Neural crest cell (in vitro differentiated cells): ENCODE data around the gene FAM118A. TPM values are rescaled to one million over a fixed set of nuclear protein-coding genes. Genes with fewer than 3 reads are reported as not detected.
"Not testable (repeated sequence)": the region's sequence is repeated elsewhere in the genome, so short reads cannot be mapped to it uniquely, and the experiment has no call there.

Source experiments
- DNase-seq: peaks from one replicate; pipeline ENCODE4 v3.0.0; 2021; ENCODE audit warnings: low read depth, mixed read lengths, low spot score
- H3K27ac Mint-ChIP-seq: one replicate; pipeline ENCODE4 v1.8.0; 2021; ENCODE audit warnings: mild to moderate bottlenecking, mixed read lengths; ENCODE audit not compliant: unreplicated experiment
- H3K27me3 Mint-ChIP-seq: 2 replicates; pipeline ENCODE4 v1.8.0; 2021; ENCODE audit warnings: low read depth, mild to moderate bottlenecking, mixed read lengths
- H3K36me3 Mint-ChIP-seq: 2 replicates; pipeline ENCODE4 v1.8.0; 2021; ENCODE audit warnings: low read depth, mild to moderate bottlenecking, mixed read lengths
- H3K4me1 Mint-ChIP-seq: 2 replicates; pipeline ENCODE4 v1.8.0; 2021; ENCODE audit warnings: mixed read lengths
- H3K4me3 Mint-ChIP-seq: one replicate; pipeline ENCODE4 v1.8.0; 2021; ENCODE audit warnings: mild to moderate bottlenecking, mixed read lengths
- H3K9me3 Mint-ChIP-seq: 2 replicates; pipeline ENCODE4 v1.8.0; 2021; ENCODE audit warnings: mixed read lengths
- total RNA-seq: library from RNA; stranded (reverse); gene quantifications from 2 replicates; pipeline ENCODE4 v1.2.1, GENCODE V29; 2021
- TF ChIP-seq, protein P1 (sequence below): fragments of 200-600 bp; sonication (generic); conservative IDR thresholded peaks from 2 replicates; pipeline ENCODE4 v1.5.0; 2021; ENCODE audit warnings: antibody characterized with exemption, mild to moderate bottlenecking

Gene FAM118A
- total RNA-seq, 1 donor from 2014 or later = 60.7 TPM

DNA sequence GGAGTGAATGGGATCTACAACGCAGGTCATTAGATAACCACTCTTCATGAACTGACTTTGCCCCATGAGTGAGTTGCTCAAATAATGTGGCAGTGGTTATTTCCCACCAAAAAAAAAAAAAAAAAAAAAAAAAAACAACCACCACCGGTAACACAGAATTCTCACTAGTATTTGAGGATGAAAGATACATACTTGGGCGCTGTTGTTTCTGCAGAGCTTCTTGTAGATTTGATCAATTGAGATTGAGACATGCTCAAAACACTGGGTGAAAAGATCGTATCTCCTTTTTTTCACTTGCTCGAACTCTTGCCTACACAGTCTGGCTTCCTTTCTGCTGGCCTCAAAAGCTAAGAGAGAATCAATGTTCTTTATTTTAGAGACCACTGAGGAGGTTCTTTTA, 44.1 kb downstream of the FAM118A start:
- Mint-ChIP-seq H3K27me3 (no peaks in the 10 kb centered on the region), H3K27ac (no peak overlapping the region), H3K36me3 (no peaks in the 10 kb centered on the region), H3K4me3 (no peak overlapping the region), H3K9me3 (no peaks in the 10 kb centered on the region), H3K4me1 (no peaks in the 10 kb centered on the region)
- DNase-seq = no peak
- TF ChIP-seq, protein P1, sequence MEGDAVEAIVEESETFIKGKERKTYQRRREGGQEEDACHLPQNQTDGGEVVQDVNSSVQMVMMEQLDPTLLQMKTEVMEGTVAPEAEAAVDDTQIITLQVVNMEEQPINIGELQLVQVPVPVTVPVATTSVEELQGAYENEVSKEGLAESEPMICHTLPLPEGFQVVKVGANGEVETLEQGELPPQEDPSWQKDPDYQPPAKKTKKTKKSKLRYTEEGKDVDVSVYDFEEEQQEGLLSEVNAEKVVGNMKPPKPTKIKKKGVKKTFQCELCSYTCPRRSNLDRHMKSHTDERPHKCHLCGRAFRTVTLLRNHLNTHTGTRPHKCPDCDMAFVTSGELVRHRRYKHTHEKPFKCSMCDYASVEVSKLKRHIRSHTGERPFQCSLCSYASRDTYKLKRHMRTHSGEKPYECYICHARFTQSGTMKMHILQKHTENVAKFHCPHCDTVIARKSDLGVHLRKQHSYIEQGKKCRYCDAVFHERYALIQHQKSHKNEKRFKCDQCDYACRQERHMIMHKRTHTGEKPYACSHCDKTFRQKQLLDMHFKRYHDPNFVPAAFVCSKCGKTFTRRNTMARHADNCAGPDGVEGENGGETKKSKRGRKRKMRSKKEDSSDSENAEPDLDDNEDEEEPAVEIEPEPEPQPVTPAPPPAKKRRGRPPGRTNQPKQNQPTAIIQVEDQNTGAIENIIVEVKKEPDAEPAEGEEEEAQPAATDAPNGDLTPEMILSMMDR = no peak

DNA sequence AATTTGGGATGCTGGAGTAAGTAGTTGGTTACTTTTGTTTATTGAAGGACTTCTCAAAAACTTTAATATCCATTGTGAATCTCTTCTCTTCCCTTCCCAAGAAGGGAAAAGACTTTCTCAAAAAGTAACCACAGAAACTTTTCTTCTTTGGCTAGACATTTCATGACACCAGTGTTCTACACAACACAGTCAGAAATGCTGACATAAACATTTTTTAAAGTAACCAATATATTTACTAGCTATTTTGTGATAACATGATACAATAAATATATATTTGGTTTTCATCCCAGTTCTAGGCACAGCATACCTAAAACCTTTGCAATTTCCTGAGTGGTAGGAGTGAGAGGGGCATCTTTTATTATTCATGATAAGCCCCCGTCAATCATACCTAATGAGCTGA, 47.8 kb downstream of the FAM118A start:
- TF ChIP-seq, protein P1 = no peak

DNA sequence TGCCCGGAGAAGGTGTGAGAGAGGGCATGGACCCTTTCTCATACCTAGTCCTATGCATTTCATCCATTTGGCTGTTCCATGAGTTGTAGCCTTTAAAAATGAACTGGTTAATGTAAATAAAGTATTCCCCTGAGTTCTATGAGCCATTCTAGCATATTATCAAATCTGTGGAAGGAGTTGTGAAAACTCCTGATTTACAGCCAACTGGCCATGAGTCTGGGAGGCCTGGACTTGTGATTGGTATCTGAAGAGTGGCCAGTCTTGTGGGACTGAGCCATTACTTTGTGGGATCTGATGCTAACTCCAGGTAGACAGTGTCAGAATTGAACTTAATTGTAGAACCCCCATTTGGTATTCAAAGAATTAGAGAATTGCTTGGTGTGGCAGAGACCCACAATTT, 48.4 kb downstream of the FAM118A start:
- no peak overlapping the region for H3K27ac Mint-ChIP-seq
- H3K36me3 Mint-ChIP-seq = no peaks in the 10 kb centered on the region
- H3K27me3 Mint-ChIP-seq = peaks cover 10% of the 10 kb centered on the region
- no peak overlapping the region for H3K4me3 Mint-ChIP-seq
- H3K9me3 Mint-ChIP-seq = no peaks in the 10 kb centered on the region
- no peaks in the 10 kb centered on the region for H3K4me1 Mint-ChIP-seq
- TF ChIP-seq, protein P1 = no peak
- DNase-seq = no peak

More for the DNA sequence above, 47.8 kb downstream of the FAM118A start:
- DNase-seq = no peak
- H3K4me3 Mint-ChIP-seq = no peak overlapping the region
- no peaks in the 10 kb centered on the region for H3K36me3 Mint-ChIP-seq
- peaks cover 10% of the 10 kb centered on the region for H3K27me3 Mint-ChIP-seq
- H3K27ac Mint-ChIP-seq = no peak overlapping the region
- H3K9me3 Mint-ChIP-seq = no peaks in the 10 kb centered on the region
- H3K4me1 Mint-ChIP-seq = no peaks in the 10 kb centered on the region

DNA sequence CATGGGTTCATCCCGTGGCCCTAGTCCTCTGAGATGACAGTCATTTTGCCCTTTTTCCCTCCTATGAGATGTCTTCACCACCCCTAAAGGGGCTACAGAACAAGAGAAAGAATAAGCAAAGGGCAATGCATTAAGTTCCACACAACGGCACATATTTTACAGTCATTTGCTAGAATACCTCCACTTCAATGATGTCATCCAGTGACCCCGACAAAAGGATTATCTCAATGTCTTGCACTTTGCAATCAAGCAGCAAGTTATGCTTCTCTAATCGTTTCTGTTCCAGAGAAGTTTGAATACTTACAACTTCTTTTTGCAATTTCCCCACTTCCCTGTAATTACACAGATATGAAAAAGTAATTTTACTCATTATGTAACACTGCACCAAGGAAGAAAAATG, 49.9 kb downstream of the FAM118A start:
- H3K9me3 Mint-ChIP-seq = no peaks in the 10 kb centered on the region
- no peaks in the 10 kb centered on the region for H3K36me3 Mint-ChIP-seq
- no peaks in the 10 kb centered on the region for H3K4me1 Mint-ChIP-seq
- TF ChIP-seq, protein P1 = no peak
- no peak for DNase-seq
- peaks cover 10% of the 10 kb centered on the region for H3K27me3 Mint-ChIP-seq
- no peak overlapping the region for H3K27ac Mint-ChIP-seq
- no peak overlapping the region for H3K4me3 Mint-ChIP-seq

DNA sequence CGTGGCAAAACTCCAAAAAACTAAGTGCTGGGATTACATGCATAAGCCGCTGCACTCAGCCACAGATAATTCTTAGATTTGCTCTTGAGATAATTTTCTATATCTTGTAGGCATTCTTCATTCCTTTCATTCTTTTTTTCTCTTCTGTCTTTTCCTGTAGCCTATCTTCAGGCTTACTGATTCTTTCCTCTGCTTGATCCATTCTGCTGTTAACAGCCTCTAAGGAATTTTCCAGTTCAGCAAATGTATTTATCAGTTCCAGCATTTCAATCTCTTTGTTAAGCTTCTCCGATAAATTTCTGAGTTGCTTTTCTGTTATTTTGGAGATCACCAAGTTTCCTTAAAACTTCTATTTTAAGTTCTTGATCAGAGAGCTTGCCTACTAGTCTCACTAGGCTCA, 57.0 kb downstream of the FAM118A start:
- TF ChIP-seq, protein P1 = no peak
- H3K27me3 Mint-ChIP-seq = peaks cover 8% of the 10 kb centered on the region
- H3K4me3 Mint-ChIP-seq = no peak overlapping the region
- no peak overlapping the region for H3K27ac Mint-ChIP-seq
- DNase-seq = no peak
- peaks cover 6% of the 10 kb centered on the region for H3K9me3 Mint-ChIP-seq
- H3K4me1 Mint-ChIP-seq = no peaks in the 10 kb centered on the region
- no peaks in the 10 kb centered on the region for H3K36me3 Mint-ChIP-seq

DNA sequence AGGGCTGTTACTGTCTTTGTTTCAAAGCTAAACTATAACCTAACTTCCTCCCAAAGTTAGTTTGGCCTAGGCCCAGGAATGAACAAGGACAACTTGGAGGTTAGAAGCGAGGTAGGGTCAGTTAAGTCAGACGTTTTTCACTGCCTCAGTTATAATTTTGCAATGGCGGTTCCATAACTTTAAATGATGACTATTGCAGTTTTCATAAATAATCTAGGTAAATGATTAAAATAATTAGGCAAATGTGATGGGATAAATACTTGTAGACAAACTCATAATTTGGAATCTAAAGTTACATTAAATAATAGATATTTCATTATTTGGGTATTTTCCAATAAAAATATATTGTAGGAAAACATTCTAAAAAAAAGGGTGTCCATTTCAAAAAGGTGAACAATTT, 63.9 kb downstream of the FAM118A start:
- not testable (repeated sequence) for DNase-seq, H3K4me3 Mint-ChIP-seq, H3K27me3 Mint-ChIP-seq, H3K4me1 Mint-ChIP-seq, H3K27ac Mint-ChIP-seq, H3K36me3 Mint-ChIP-seq
- peaks cover 11% of the 10 kb centered on the region for H3K9me3 Mint-ChIP-seq
